ENCODE data around the gene KDM5B. TPM values are rescaled to one million over a fixed set of nuclear protein-coding genes. Genes with fewer than 3 reads are reported as not detected.

KDM5B gene
- total and polyA plus RNA-seq, 2 experiments from 2014 or later = 141 to 165 TPM

GRCh38 chr1:202692959-202693555, 115.2 kb downstream of the KDM5B start:
- TF ChIP-seq, protein P1, sequence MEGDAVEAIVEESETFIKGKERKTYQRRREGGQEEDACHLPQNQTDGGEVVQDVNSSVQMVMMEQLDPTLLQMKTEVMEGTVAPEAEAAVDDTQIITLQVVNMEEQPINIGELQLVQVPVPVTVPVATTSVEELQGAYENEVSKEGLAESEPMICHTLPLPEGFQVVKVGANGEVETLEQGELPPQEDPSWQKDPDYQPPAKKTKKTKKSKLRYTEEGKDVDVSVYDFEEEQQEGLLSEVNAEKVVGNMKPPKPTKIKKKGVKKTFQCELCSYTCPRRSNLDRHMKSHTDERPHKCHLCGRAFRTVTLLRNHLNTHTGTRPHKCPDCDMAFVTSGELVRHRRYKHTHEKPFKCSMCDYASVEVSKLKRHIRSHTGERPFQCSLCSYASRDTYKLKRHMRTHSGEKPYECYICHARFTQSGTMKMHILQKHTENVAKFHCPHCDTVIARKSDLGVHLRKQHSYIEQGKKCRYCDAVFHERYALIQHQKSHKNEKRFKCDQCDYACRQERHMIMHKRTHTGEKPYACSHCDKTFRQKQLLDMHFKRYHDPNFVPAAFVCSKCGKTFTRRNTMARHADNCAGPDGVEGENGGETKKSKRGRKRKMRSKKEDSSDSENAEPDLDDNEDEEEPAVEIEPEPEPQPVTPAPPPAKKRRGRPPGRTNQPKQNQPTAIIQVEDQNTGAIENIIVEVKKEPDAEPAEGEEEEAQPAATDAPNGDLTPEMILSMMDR (IDR thresholded peaks at IDR 0.05; ENCODE audit: low read depth, low read length) = peak; percentile 29
- peak; percentile 79 to 90 for DNase-seq (ENCODE audit: low read depth in 1 of 2, low spot score in 1 of 2)
- Histone ChIP-seq H3K9me3 (ENCODE audit: low read depth) (no peaks in the 10 kb centered on the region), H3K36me3 (no peaks in the 10 kb centered on the region), H3K4me3 (no peak overlapping the region), H3K4me1 (ENCODE audit: low read depth) (no peaks in the 10 kb centered on the region), H3K27me3 (peaks cover 18% of the 10 kb centered on the region), H3K27ac (no peak overlapping the region)

DNA sequence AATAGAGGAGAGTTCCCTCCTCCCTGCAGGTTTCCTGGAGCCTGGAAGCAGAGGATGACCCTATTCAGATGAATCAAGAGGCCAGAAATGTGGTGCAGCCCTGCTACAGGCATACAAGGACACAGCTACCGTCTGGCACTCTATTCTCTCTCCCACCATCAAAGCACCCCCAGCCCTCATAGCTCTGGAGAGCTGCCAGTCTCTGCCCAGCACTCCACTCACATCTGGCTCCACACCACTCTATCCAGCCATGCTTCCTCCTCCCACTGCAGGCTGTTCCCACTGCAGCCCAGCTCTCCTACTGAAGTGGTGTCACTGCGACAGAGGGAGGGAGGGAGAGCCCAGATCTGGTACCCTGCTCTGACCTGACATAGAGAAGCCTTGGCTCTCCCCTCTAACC, 116.4 kb downstream of the KDM5B start:
- peaks cover 17% of the 10 kb centered on the region for H3K27me3 ChIP-seq

GRCh38 chr1:202689493-202690342, 118.5 kb downstream of the KDM5B start:
- DNase-seq (ENCODE audit: low read depth in 1 of 2, low spot score in 1 of 2) = no peak
- H3K27ac ChIP-seq = no peak overlapping the region
- peaks cover 1% of the 10 kb centered on the region for H3K27me3 ChIP-seq
- no peaks in the 10 kb centered on the region for H3K36me3 ChIP-seq
- no peaks in the 10 kb centered on the region for H3K9me3 ChIP-seq (ENCODE audit: low read depth)
- H3K4me1 ChIP-seq (ENCODE audit: low read depth) = no peaks in the 10 kb centered on the region
- TF ChIP-seq, protein P1 (IDR thresholded peaks at IDR 0.05; ENCODE audit: low read depth, low read length) = no peak
- H3K4me3 ChIP-seq = no peak overlapping the region

More for the DNA sequence above, 116.4 kb downstream of the KDM5B start:
- no peak for DNase-seq (ENCODE audit: low read depth in 1 of 2, low spot score in 1 of 2)
- Histone ChIP-seq H3K9me3 (ENCODE audit: low read depth) (no peaks in the 10 kb centered on the region), H3K4me3 (no peak overlapping the region), H3K27ac (no peak overlapping the region), H3K36me3 (no peaks in the 10 kb centered on the region), H3K4me1 (ENCODE audit: low read depth) (no peaks in the 10 kb centered on the region)
- TF ChIP-seq, protein P1 (IDR thresholded peaks at IDR 0.05; ENCODE audit: low read depth, low read length) = no peak

DNA sequence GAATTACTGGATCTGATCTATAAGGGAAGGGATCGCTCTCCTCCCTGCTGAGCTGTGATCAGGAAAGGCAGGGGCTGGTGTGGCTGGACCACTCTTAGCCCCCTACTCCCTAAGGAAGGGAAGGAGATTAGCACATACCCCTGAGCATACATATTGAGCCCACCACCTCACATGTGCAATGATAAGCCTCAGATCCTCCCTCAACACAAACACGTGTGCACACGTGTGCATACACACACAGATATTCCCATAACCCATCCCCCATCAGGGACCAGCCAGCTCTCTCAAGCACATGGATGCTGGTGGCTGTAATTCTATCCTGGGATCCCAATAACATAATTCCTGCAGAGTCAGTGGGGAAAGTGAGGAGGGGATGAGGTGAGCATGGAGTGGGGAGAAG, 119.1 kb downstream of the KDM5B start:
- TF ChIP-seq, protein P1 (IDR thresholded peaks at IDR 0.05; ENCODE audit: low read depth, low read length) = no peak

GRCh38 chr1:202688401-202688800, 119.8 kb downstream of the KDM5B start:
- TF ChIP-seq, protein P1 (IDR thresholded peaks at IDR 0.05; ENCODE audit: low read depth, low read length) = no peak
- H3K36me3 ChIP-seq = no peaks in the 10 kb centered on the region
- no peak overlapping the region for H3K4me3 ChIP-seq
- H3K27ac ChIP-seq = no peak overlapping the region
- no peaks in the 10 kb centered on the region for H3K9me3 ChIP-seq (ENCODE audit: low read depth)
- no peaks in the 10 kb centered on the region for H3K4me1 ChIP-seq (ENCODE audit: low read depth)
- DNase-seq (ENCODE audit: low read depth in 1 of 2, low spot score in 1 of 2) = peak in 1 of 2 donors; percentile 25
- no peaks in the 10 kb centered on the region for H3K27me3 ChIP-seq

More for the DNA sequence above, 119.1 kb downstream of the KDM5B start:
- Histone ChIP-seq H3K36me3 (no peaks in the 10 kb centered on the region), H3K4me3 (no peak overlapping the region), H3K27me3 (no peaks in the 10 kb centered on the region), H3K9me3 (ENCODE audit: low read depth) (no peaks in the 10 kb centered on the region), H3K27ac (no peak overlapping the region), H3K4me1 (ENCODE audit: low read depth) (no peaks in the 10 kb centered on the region)
- DNase-seq (ENCODE audit: low read depth in 1 of 2, low spot score in 1 of 2) = no peak
